Thoracic aorta (tissue), 2 donors: Measurements from ENCODE around the gene MCOLN2. TPM values are rescaled to one million over a fixed set of nuclear protein-coding genes. Genes with fewer than 3 reads are reported as not detected.

Experiments used
- ATAC-seq: fragments of 150-250 bp; one replicate; pipeline ENCODE4 v1.8.0; 2017; ENCODE audit warnings: low read depth; ENCODE audit not compliant: insufficient number of reproducible peaks, low FRiP score
- DNase-seq: peaks from one replicate; pipeline ENCODE4 v3.0.0-alpha.2; 2020; ENCODE audit warnings: low spot score
- H3K27ac ChIP-seq, 2 donors: fragments of 200-600 bp; sonication (generic); 1 replicate in 1 of 2; 2 replicates in 1 of 2; pipeline ENCODE4 v1.5.1; 2016; ENCODE audit warnings: mild to moderate bottlenecking in 2 of 2, moderate library complexity in 2 of 2
- H3K27me3 ChIP-seq: fragments of 200-600 bp; sonication (generic); replicated peaks from 2 replicates; pipeline ENCODE4 v1.6.0; 2016; ENCODE audit warnings: mild to moderate bottlenecking; ENCODE audit not compliant: insufficient read depth
- H3K36me3 ChIP-seq: fragments of 200-600 bp; sonication (generic); one replicate; pipeline ENCODE4 v1.5.1; 2016
- H3K4me1 ChIP-seq, 2 donors: fragments of 200-600 bp; sonication (generic); 1 replicate in 1 of 2; 2 replicates in 1 of 2; pipeline versions ENCODE4 v1.5.1 to v1.6.0; 2016; ENCODE audit warnings: low read depth in 2 of 2, mild to moderate bottlenecking in 1 of 2; ENCODE audit not compliant: control insufficient read depth in 1 of 2
- H3K4me3 ChIP-seq: fragments of 200-600 bp; sonication (generic); 2 replicates; pipeline ENCODE4 v1.5.1; 2016; ENCODE audit warnings: mild to moderate bottlenecking
- H3K9me3 ChIP-seq: fragments of 200-600 bp; sonication (generic); 2 replicates; pipeline ENCODE4 v1.5.1; 2016
- total RNA-seq, 2 donors: library from RNA; depleted of rRNA; stranded (reverse); fragments of >200 nt; gene quantifications; one replicate each; pipeline versions ENCODE4 v1.1.0 to v1.2.3, GENCODE V29; 2016
- TF ChIP-seq, protein P1 (sequence below): fragments of 200-600 bp; sonication (generic); IDR thresholded peaks from one replicate; pipeline ENCODE4 v1.5.1; 2019; ENCODE audit warnings: antibody characterized with exemption

MCOLN2 gene
- total RNA-seq, 2 donors from 2014 or later = 1.2 to 1.8 TPM

DNA sequence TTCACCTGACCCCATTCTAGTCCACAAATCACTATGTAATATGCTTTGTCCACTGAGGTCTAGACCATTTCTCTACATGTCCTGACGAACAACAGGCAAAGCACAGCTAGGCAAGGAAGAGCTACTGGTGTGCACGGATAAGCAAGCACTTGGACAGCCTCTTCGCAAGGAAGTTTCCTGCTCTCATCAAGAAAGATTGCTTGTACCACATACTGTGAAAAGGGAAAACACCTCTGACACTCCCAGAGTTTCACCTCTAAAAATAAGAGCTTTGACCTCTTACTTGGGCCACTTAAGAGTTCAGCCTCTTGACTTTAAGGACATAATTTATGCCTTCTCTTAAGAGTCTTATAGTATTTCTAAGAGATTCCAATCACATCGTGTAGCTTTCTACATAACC lies 67.9 kb downstream of the MCOLN2 start:
- no peak overlapping the region for H3K4me3 ChIP-seq
- no peaks in the 10 kb centered on the region for H3K4me1 ChIP-seq
- H3K9me3 ChIP-seq = no peaks in the 10 kb centered on the region
- no peak for ATAC-seq
- DNase-seq = no peak
- TF ChIP-seq, protein P1, sequence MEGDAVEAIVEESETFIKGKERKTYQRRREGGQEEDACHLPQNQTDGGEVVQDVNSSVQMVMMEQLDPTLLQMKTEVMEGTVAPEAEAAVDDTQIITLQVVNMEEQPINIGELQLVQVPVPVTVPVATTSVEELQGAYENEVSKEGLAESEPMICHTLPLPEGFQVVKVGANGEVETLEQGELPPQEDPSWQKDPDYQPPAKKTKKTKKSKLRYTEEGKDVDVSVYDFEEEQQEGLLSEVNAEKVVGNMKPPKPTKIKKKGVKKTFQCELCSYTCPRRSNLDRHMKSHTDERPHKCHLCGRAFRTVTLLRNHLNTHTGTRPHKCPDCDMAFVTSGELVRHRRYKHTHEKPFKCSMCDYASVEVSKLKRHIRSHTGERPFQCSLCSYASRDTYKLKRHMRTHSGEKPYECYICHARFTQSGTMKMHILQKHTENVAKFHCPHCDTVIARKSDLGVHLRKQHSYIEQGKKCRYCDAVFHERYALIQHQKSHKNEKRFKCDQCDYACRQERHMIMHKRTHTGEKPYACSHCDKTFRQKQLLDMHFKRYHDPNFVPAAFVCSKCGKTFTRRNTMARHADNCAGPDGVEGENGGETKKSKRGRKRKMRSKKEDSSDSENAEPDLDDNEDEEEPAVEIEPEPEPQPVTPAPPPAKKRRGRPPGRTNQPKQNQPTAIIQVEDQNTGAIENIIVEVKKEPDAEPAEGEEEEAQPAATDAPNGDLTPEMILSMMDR = no peak
- no peaks in the 10 kb centered on the region for H3K36me3 ChIP-seq
- H3K27ac ChIP-seq = no peak overlapping the region
- no peaks in the 10 kb centered on the region for H3K27me3 ChIP-seq

DNA sequence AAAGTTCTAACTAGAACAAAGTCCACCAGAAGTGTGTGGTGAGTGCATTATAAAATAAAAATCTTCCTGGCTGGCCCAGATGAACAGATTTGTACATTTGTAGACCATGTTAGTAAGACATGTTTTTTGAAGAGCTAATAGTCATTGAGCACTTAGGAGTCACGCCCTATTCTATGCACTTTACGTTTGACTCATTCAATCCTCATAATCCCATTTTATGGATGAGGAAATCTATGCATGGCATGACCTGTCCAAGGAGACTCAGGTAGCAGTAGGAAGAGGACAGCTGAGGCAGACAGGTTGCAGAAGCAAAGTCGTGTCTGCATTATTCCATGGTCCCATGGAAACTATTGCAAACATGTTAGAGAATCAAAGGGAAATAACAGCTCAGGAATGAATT lies 73.6 kb downstream of the MCOLN2 start:
- Histone ChIP-seq H3K27ac (no peak overlapping the region), H3K4me3 (no peak overlapping the region), H3K9me3 (no peaks in the 10 kb centered on the region), H3K36me3 (no peaks in the 10 kb centered on the region), H3K4me1 (no peaks in the 10 kb centered on the region), H3K27me3 (no peaks in the 10 kb centered on the region)
- DNase-seq (no peak), ATAC-seq (no peak)
- TF ChIP-seq, protein P1 = no peak

DNA sequence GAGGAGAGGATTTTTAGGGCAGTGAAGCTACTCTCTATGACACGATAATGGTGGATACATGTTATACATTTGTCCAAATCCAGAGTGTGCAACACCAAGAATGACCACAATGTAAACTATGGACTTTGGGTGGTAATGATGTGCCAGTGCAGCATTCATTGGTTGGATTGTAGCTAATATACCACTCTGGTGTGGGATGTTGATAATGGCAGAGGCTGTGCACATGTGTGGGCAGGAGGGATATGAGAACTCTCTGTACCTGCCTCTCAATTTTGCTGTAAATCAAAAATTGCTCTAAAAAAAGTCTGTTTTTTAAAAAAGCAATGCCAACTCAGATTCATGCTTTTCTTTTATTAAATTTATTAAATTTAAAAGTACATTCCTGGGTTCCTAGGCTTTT lies 76.8 kb downstream of the MCOLN2 start:
- H3K4me3 ChIP-seq = no peak overlapping the region
- no peak overlapping the region for H3K27ac ChIP-seq
- no peaks in the 10 kb centered on the region for H3K27me3 ChIP-seq
- TF ChIP-seq, protein P1 = no peak
- no peaks in the 10 kb centered on the region for H3K4me1 ChIP-seq
- no peaks in the 10 kb centered on the region for H3K9me3 ChIP-seq
- H3K36me3 ChIP-seq = no peaks in the 10 kb centered on the region
- DNase-seq (no peak), ATAC-seq (no peak)

- no peaks in the 10 kb centered on the region for H3K9me3 ChIP-seq
- ATAC-seq = no peak
- TF ChIP-seq, protein P1 = no peak
- no peaks in the 10 kb centered on the region for H3K36me3 ChIP-seq
- H3K27ac ChIP-seq = no peak overlapping the region
- no peak overlapping the region for H3K4me3 ChIP-seq
- no peak for DNase-seq
- no peaks in the 10 kb centered on the region for H3K4me1 ChIP-seq
- H3K27me3 ChIP-seq = no peaks in the 10 kb centered on the region
Observed at GRCh38 chr1:84919461-84919970, 77.4 kb downstream of the MCOLN2 start.

GRCh38 chr1:84918726-84919336 lies 78.1 kb downstream of the MCOLN2 start:
- H3K4me3 ChIP-seq = no peak overlapping the region
- no peaks in the 10 kb centered on the region for H3K9me3 ChIP-seq
- H3K36me3 ChIP-seq = no peaks in the 10 kb centered on the region
- no peak for DNase-seq
- H3K4me1 ChIP-seq = no peaks in the 10 kb centered on the region
- H3K27ac ChIP-seq = no peak overlapping the region
- TF ChIP-seq, protein P1 = no peak
- no peaks in the 10 kb centered on the region for H3K27me3 ChIP-seq
- ATAC-seq = no peak
